Thoracic aorta (tissue), 2 donors: ENCODE results near the gene SUCLG1. TPM values are rescaled to one million over a fixed set of nuclear protein-coding genes. Genes with fewer than 3 reads are reported as not detected.

ENCODE experiments used
- ATAC-seq: fragments of 150-250 bp; one replicate; pipeline ENCODE4 v1.8.0; 2017; ENCODE audit warnings: low read depth; ENCODE audit not compliant: insufficient number of reproducible peaks, low FRiP score
- DNase-seq: peaks from one replicate; pipeline ENCODE4 v3.0.0-alpha.2; 2020; ENCODE audit warnings: low spot score
- H3K27ac ChIP-seq, 2 donors: fragments of 200-600 bp; sonication (generic); 1 replicate in 1 of 2; 2 replicates in 1 of 2; pipeline ENCODE4 v1.5.1; 2016; ENCODE audit warnings: mild to moderate bottlenecking in 2 of 2, moderate library complexity in 2 of 2
- H3K27me3 ChIP-seq: fragments of 200-600 bp; sonication (generic); replicated peaks from 2 replicates; pipeline ENCODE4 v1.6.0; 2016; ENCODE audit warnings: mild to moderate bottlenecking; ENCODE audit not compliant: insufficient read depth
- H3K36me3 ChIP-seq: fragments of 200-600 bp; sonication (generic); one replicate; pipeline ENCODE4 v1.5.1; 2016
- H3K4me1 ChIP-seq, 2 donors: fragments of 200-600 bp; sonication (generic); 1 replicate in 1 of 2; 2 replicates in 1 of 2; pipeline versions ENCODE4 v1.5.1 to v1.6.0; 2016; ENCODE audit warnings: low read depth in 2 of 2, mild to moderate bottlenecking in 1 of 2; ENCODE audit not compliant: control insufficient read depth in 1 of 2
- H3K4me3 ChIP-seq: fragments of 200-600 bp; sonication (generic); 2 replicates; pipeline ENCODE4 v1.5.1; 2016; ENCODE audit warnings: mild to moderate bottlenecking
- H3K9me3 ChIP-seq: fragments of 200-600 bp; sonication (generic); 2 replicates; pipeline ENCODE4 v1.5.1; 2016
- CTCF ChIP-seq: fragments of 200-600 bp; sonication (generic); IDR thresholded peaks from one replicate; pipeline ENCODE4 v1.5.1; 2019; ENCODE audit warnings: antibody characterized with exemption
- total RNA-seq, 2 donors: library from RNA; depleted of rRNA; stranded (reverse); fragments of >200 nt; gene quantifications; one replicate each; pipeline versions ENCODE4 v1.1.0 to v1.2.3, GENCODE V29; 2016

Gene SUCLG1
- total RNA-seq, 2 donors from 2014 or later, result 34.3 to 50.6 TPM

GRCh38 chr2:84459944-84460429 is 907 bp upstream of the SUCLG1 start:
- no peak for ATAC-seq
- peak overlapping the region; percentile 100 for H3K4me3 ChIP-seq
- no peaks in the 10 kb centered on the region for H3K27me3 ChIP-seq
- no peak for TF ChIP-seq CTCF
- H3K9me3 ChIP-seq, result no peaks in the 10 kb centered on the region
- H3K4me1 ChIP-seq, result peaks cover 10 to 24% of the 10 kb centered on the region in 2 donors
- H3K27ac ChIP-seq, result peak overlapping the region in 1 of 2 donors; percentile 84
- no peak for DNase-seq
- no peaks in the 10 kb centered on the region for H3K36me3 ChIP-seq

- Histone ChIP-seq H3K4me1 (peaks cover 10 to 29% of the 10 kb centered on the region in 2 donors), H3K4me3 (peak overlapping the region; percentile 100), H3K36me3 (no peaks in the 10 kb centered on the region), H3K27me3 (no peaks in the 10 kb centered on the region), H3K9me3 (no peaks in the 10 kb centered on the region), H3K27ac (peak overlapping the region; percentile 84 to 85)
- TF ChIP-seq CTCF, result no peak
- peak; percentile 25 for ATAC-seq
- no peak for DNase-seq
Measured at GRCh38 chr2:84458551-84459017, 496 bp downstream of the SUCLG1 start.

- H3K4me1 ChIP-seq, result peaks cover 10 to 29% of the 10 kb centered on the region in 2 donors
- H3K27me3 ChIP-seq, result no peaks in the 10 kb centered on the region
- no peaks in the 10 kb centered on the region for H3K9me3 ChIP-seq
- no peaks in the 10 kb centered on the region for H3K36me3 ChIP-seq
- DNase-seq (no peak), ATAC-seq (no peak)
- H3K4me3 ChIP-seq, result peak overlapping the region; percentile 100
- TF ChIP-seq CTCF, result no peak
- no peak overlapping the region for H3K27ac ChIP-seq
Measured at GRCh38 chr2:84457686-84458085, 1.4 kb downstream of the SUCLG1 start.

GRCh38 chr2:84456156-84456555 is 2.9 kb downstream of the SUCLG1 start:
- Histone ChIP-seq H3K4me3 (no peak overlapping the region), H3K9me3 (no peaks in the 10 kb centered on the region), H3K36me3 (no peaks in the 10 kb centered on the region), H3K27ac (no peak overlapping the region), H3K4me1 (peaks cover 10 to 29% of the 10 kb centered on the region in 2 donors), H3K27me3 (no peaks in the 10 kb centered on the region)
- TF ChIP-seq CTCF, result no peak
- DNase-seq (no peak), ATAC-seq (no peak)

- DNase-seq, result no peak
- no peak for TF ChIP-seq CTCF
- Histone ChIP-seq H3K4me3 (no peak overlapping the region), H3K27me3 (no peaks in the 10 kb centered on the region), H3K27ac (no peak overlapping the region), H3K36me3 (no peaks in the 10 kb centered on the region), H3K9me3 (no peaks in the 10 kb centered on the region), H3K4me1 (peaks cover 10 to 30% of the 10 kb centered on the region in 2 donors)
- no peak for ATAC-seq
Measured at GRCh38 chr2:84454581-84454980, 4.5 kb downstream of the SUCLG1 start.
